Measurements from ENCODE around the gene PTPRA. TPM values are rescaled to one million over a fixed set of nuclear protein-coding genes. Genes with fewer than 3 reads are reported as not detected.
A peak's percentile ranks its signal among the peaks of the same experiment; 100 is the strongest.

Gene PTPRA
- total RNA-seq, 1 donor from 2014 or later: 59.9 TPM

GRCh38 chr20:2984956-2985661 lies 111.8 kb downstream of the PTPRA start:
- Mint-ChIP-seq H3K4me1 (ENCODE audit: unreplicated experiment) (peaks cover 25% of the 10 kb centered on the region), H3K27me3 (ENCODE audit: unreplicated experiment) (no peaks in the 10 kb centered on the region), H3K4me3 (ENCODE audit: unreplicated experiment) (no peak overlapping the region), H3K27ac (ENCODE audit: unreplicated experiment) (no peak overlapping the region), H3K9me3 (ENCODE audit: unreplicated experiment) (no peaks in the 10 kb centered on the region), H3K36me3 (ENCODE audit: low read depth, unreplicated experiment) (peaks cover 29% of the 10 kb centered on the region)
- DNase-seq (ENCODE audit: low spot score): no peak
- no peak for TF ChIP-seq CTCF (IDR thresholded peaks at IDR 0.05; ENCODE audit: unreplicated experiment)

DNA sequence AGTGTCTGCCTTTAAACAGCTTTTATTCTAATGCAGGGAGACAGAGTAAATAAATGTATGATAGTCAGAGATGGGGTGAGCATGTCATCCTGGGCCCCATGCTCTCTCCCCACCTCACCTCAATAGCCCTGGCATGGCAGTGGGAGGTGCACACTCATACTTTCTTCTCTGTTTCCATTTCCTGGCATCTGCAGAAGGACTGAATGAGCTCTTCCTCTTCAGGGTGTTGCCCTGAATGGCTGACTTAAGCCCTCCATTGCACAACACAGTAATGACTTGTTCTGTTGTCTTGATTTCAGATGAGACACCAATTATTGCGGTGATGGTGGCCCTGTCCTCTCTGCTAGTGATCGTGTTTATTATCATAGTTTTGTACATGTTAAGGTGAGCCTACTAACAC lies 113.2 kb downstream of the PTPRA start:
- Mint-ChIP-seq H3K36me3 (ENCODE audit: low read depth, unreplicated experiment) (peaks cover 33% of the 10 kb centered on the region), H3K27me3 (ENCODE audit: unreplicated experiment) (no peaks in the 10 kb centered on the region), H3K4me3 (ENCODE audit: unreplicated experiment) (peak overlapping the region; percentile 28), H3K27ac (ENCODE audit: unreplicated experiment) (no peak overlapping the region), H3K9me3 (ENCODE audit: unreplicated experiment) (no peaks in the 10 kb centered on the region), H3K4me1 (ENCODE audit: unreplicated experiment) (peaks cover 25% of the 10 kb centered on the region)
- DNase-seq (ENCODE audit: low spot score): no peak
- TF ChIP-seq CTCF (IDR thresholded peaks at IDR 0.05; ENCODE audit: unreplicated experiment): no peak

DNA sequence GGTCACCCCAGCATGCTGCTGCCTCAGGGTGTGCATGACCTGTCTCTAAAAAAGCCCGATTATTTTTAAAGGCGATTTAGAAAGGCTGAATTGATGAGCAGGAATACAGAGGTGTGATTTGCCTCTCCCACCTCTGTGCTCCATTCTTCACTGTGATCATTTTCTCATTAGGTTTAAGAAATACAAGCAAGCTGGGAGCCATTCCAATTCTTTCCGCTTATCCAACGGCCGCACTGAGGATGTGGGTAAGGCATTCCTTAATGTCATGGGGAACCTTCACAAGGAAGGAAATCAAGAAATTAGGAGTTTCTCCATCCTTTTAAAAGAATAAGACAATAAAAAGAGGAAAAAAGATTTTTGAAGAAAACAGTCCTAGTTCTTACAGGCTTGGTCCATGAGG lies 114.6 kb downstream of the PTPRA start:
- Mint-ChIP-seq H3K9me3 (ENCODE audit: unreplicated experiment) (no peaks in the 10 kb centered on the region), H3K4me1 (ENCODE audit: unreplicated experiment) (peaks cover 25% of the 10 kb centered on the region), H3K4me3 (ENCODE audit: unreplicated experiment) (no peak overlapping the region), H3K36me3 (ENCODE audit: low read depth, unreplicated experiment) (peaks cover 41% of the 10 kb centered on the region), H3K27ac (ENCODE audit: unreplicated experiment) (peak overlapping the region; percentile 71), H3K27me3 (ENCODE audit: unreplicated experiment) (no peaks in the 10 kb centered on the region)
- no peak for DNase-seq (ENCODE audit: low spot score)
- no peak for TF ChIP-seq CTCF (IDR thresholded peaks at IDR 0.05; ENCODE audit: unreplicated experiment)

- Mint-ChIP-seq H3K27me3 (ENCODE audit: unreplicated experiment) (peaks cover 2% of the 10 kb centered on the region), H3K36me3 (ENCODE audit: low read depth, unreplicated experiment) (peaks cover 44% of the 10 kb centered on the region)
Observed at GRCh38 chr20:2991532-2991931, 118.3 kb downstream of the PTPRA start.

More at GRCh38 chr20:2991532-2991931, 118.3 kb downstream of the PTPRA start:
- no peak for TF ChIP-seq CTCF (IDR thresholded peaks at IDR 0.05; ENCODE audit: unreplicated experiment)
- H3K9me3 Mint-ChIP-seq (ENCODE audit: unreplicated experiment): no peaks in the 10 kb centered on the region
- DNase-seq (ENCODE audit: low spot score): no peak
- H3K4me3 Mint-ChIP-seq (ENCODE audit: unreplicated experiment): no peak overlapping the region
- peaks cover 20% of the 10 kb centered on the region for H3K4me1 Mint-ChIP-seq (ENCODE audit: unreplicated experiment)
- no peak overlapping the region for H3K27ac Mint-ChIP-seq (ENCODE audit: unreplicated experiment)
